ENCODE measurements around the gene RUBCNL. TPM values are rescaled to one million over a fixed set of nuclear protein-coding genes. Genes with fewer than 3 reads are reported as not detected.

RUBCNL gene, protein sequence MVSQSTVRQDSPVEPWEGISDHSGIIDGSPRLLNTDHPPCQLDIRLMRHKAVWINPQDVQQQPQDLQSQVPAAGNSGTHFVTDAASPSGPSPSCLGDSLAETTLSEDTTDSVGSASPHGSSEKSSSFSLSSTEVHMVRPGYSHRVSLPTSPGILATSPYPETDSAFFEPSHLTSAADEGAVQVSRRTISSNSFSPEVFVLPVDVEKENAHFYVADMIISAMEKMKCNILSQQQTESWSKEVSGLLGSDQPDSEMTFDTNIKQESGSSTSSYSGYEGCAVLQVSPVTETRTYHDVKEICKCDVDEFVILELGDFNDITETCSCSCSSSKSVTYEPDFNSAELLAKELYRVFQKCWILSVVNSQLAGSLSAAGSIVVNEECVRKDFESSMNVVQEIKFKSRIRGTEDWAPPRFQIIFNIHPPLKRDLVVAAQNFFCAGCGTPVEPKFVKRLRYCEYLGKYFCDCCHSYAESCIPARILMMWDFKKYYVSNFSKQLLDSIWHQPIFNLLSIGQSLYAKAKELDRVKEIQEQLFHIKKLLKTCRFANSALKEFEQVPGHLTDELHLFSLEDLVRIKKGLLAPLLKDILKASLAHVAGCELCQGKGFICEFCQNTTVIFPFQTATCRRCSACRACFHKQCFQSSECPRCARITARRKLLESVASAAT
- total RNA-seq = 0.17 and 0.30 TPM in 2 replicates

DNA sequence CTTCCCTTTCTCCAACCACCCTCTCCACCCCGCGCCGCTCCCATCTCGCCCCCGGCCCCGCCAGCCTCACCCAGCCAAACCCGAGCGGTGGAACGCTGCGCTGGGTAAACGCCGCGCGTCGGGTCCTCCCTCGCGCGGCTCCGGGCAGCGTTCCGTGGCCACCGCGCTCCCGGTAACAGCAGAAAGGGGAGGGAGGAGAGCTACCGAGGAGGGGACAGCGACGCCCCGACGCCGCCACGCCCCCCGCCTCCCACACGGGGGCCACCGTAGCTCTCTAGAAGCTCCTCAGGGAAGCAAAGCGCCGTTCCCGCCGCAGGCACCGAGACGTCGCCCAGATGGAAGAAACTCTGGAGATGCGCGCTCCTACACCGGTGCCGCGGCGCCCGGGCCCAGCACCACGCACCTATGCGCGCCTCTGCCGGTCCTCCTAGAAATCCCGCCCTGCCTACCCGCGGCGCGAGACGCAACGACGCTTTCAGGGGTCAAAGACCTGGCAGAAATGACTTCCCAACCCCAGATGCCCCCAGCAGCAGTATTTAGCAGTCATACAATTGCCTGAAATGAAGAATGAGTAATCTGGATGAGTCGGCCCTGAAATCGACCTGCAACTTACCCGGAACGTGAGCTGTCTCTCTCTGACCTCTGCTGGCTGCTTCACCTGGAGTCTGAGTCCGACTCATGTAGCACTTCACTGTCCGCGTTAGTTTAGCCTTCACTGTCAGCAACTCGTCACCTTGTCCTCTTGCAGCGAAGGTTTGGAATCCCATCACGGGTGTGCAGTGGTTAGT lies at the start of gene RUBCNL:
Gene RUBCNL, minus strand, starts transcription at position 189 of the 788 bp plus-strand sequence. CDS start 14,777 bp downstream, outside the sequence.

Other genes with a start within 250 kb of the RUBCNL start
- gene LCP1, start 205.1 kb downstream of the RUBCNL start, total RNA-seq = 0.30 and 0.34 TPM in 2 replicates
- gene LRRC63, start 175.3 kb downstream of the RUBCNL start, total RNA-seq = 0.15 TPM in 1 of 2 replicates, not detected in the other
- 5.4 and 6.2 TPM in 2 replicates for gene LRCH1, start 165.9 kb upstream of the RUBCNL start, total RNA-seq